ENCODE results near the gene LCN2. TPM values are rescaled to one million over a fixed set of nuclear protein-coding genes. Genes with fewer than 3 reads are reported as not detected.

LCN2 gene
- total RNA-seq, 4 donors from 2014 or later, result 36.2 to 931 (median 809) TPM

DNA sequence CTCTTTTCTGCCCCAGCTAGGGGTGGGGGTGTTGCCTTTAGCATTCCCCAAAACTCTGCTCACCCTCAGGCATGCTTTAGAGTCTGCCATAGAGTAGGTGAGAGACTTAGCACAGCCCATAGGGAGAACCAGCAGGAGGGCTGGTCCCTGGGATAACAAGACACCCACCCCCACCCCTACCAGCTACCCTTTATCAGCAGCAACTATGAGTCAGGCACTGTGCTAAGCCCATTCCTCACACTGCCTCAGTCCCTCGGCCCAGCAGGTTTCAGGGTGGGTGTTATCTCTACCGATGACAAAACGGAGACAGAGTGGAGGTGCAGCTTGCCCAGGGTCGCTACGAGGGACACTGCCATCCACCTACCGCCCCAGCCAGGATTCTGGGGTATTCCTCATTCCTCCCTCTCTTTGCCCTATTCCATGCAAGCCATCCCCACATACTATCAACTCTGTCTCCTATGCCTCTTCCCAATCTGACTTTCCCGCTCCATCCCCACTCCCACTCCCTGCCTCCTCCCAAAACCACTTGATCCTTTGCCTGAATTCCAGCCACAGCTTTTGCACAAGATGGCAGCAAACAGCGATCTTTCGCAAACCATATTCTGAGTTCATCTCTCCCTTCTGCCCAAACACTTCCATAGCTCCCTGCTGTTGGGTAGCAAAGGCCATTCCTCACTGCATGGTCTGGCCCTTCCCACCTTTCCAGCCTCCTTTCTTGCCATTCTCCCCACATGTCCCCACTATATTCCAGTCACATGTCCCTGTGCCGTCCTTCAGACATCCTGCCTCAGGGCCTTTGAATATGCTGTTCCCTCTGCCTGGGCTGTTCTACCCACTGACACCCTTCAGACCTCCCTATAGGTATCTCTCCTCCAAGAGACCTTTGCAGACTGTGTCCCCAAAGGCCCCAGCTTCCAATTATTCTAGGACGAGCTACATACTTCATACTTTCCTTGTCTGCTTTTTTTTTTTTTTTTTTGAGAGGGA, 37.0 kb downstream of the LCN2 start:
- Histone ChIP-seq H3K9me3 (no peaks in the 10 kb centered on the region), H3K4me3 (no peak overlapping the region), H3K4me1 (peaks cover 10 to 31% (median 18%) of the 10 kb centered on the region in 3 donors), H3K27ac (no peak overlapping the region), H3K36me3 (peaks cover 0 to 83% (median 13%) of the 10 kb centered on the region in 3 donors), H3K27me3 (no peaks in the 10 kb centered on the region)
- intact Hi-C loops (cut with DNase I), result no loop called here
- 94 to 98% methylated on average over 11 of the region's 11 CpGs for WGBS, 2 donors
- no peak for DNase-seq
- TF ChIP-seq, protein P1, sequence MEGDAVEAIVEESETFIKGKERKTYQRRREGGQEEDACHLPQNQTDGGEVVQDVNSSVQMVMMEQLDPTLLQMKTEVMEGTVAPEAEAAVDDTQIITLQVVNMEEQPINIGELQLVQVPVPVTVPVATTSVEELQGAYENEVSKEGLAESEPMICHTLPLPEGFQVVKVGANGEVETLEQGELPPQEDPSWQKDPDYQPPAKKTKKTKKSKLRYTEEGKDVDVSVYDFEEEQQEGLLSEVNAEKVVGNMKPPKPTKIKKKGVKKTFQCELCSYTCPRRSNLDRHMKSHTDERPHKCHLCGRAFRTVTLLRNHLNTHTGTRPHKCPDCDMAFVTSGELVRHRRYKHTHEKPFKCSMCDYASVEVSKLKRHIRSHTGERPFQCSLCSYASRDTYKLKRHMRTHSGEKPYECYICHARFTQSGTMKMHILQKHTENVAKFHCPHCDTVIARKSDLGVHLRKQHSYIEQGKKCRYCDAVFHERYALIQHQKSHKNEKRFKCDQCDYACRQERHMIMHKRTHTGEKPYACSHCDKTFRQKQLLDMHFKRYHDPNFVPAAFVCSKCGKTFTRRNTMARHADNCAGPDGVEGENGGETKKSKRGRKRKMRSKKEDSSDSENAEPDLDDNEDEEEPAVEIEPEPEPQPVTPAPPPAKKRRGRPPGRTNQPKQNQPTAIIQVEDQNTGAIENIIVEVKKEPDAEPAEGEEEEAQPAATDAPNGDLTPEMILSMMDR (IDR thresholded peaks at IDR 0.05), result no peak
- TF ChIP-seq POLR2A (IDR thresholded peaks at IDR 0.05), result no peak

DNA sequence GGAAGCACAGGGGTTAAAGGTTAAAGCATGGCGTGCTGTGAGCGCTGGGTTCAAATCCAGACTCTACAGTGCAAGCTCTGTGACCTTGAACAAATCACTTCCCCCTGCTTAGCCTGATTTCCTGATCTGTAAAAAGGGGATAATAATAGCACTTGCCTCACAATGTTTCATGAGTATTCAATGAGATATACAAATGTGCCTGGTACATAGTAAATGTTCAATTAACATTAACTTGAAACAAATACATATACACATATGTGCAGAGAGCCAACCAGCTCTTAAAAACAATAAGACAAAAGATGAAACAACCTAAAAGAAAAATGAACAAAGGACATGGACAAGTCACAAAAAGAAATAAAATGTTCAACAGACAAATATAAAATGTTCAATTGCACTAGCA, 38.1 kb downstream of the LCN2 start:
- Histone ChIP-seq H3K4me1 (peaks cover 10 to 37% (median 25%) of the 10 kb centered on the region in 3 donors), H3K9me3 (no peaks in the 10 kb centered on the region), H3K4me3 (no peak overlapping the region), H3K27ac (no peak overlapping the region), H3K27me3 (no peaks in the 10 kb centered on the region), H3K36me3 (peaks cover 0 to 80% (median 13%) of the 10 kb centered on the region in 3 donors)
- no peak for DNase-seq
- intact Hi-C loops (cut with DNase I), result no loop called here
- TF ChIP-seq POLR2A (IDR thresholded peaks at IDR 0.05), result no peak
- 95 to 96% methylated on average over 2 of the region's 2 CpGs for WGBS, 2 donors

DNA sequence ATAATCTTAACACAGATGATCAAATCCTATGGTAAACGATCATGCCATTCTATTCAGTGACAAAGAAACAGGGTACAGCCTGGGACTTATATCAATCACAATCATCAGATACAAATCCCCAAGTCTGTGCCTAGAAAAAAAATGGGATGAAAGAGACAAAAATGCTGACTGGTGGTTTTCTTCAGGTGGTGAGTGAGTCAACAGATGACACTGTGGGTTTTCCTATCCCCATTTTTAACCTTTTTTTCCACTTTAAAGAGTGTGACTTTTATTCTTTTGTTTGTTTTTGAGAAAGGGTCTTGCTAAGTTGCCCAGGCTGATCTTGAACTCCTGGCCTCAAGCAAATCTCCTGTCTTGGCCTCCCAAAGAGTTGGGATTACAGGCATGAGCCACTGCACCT, 39.0 kb downstream of the LCN2 start:
- TF ChIP-seq, protein P1 (IDR thresholded peaks at IDR 0.05), result no peak
- TF ChIP-seq POLR2A (IDR thresholded peaks at IDR 0.05), result no peak
- Histone ChIP-seq H3K9me3 (no peaks in the 10 kb centered on the region), H3K4me1 (peaks cover 10 to 37% (median 20%) of the 10 kb centered on the region in 3 donors), H3K36me3 (peaks cover 0 to 72% (median 13%) of the 10 kb centered on the region in 3 donors), H3K4me3 (no peak overlapping the region), H3K27me3 (no peaks in the 10 kb centered on the region), H3K27ac (no peak overlapping the region)
- intact Hi-C loops (cut with DNase I), result no loop called here
- no peak for DNase-seq
- WGBS, 2 donors, result 44 to 47% methylated on average over 1 of the region's 1 CpG

DNA sequence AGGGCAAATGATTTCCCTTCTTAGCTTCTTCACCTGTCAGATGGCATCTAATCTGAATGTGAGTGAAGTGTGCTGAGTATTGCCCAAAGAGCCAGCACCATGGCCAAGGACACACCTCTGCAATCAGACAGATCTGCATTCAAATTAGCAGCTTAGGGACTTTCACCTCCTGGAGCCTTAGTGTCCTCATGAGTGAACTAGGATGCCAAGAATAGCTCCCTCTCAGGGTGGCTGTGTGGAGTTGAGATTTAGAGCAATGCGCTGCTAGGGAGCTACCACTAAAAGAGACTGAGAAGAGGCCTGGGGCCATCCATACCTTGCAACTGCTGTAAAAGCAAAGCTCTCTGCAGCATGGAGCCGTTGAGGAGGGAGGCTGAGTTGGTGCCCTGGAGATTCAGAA, 40.8 kb downstream of the LCN2 start:
- Histone ChIP-seq H3K9me3 (no peaks in the 10 kb centered on the region), H3K36me3 (peaks cover 0 to 53% (median 8%) of the 10 kb centered on the region in 3 donors), H3K4me1 (peaks cover 10 to 34% (median 18%) of the 10 kb centered on the region in 3 donors), H3K27me3 (no peaks in the 10 kb centered on the region), H3K4me3 (peak overlapping the region in 1 of 4 donors; percentile 70), H3K27ac (no peak overlapping the region)
- intact Hi-C loops (cut with DNase I), result no loop called here
- DNase-seq, result no peak
- no peak for TF ChIP-seq POLR2A (IDR thresholded peaks at IDR 0.05)
- TF ChIP-seq, protein P1 (IDR thresholded peaks at IDR 0.05), result no peak
- 70 to 75% methylated on average over 2 of the region's 2 CpGs for WGBS, 2 donors

DNA sequence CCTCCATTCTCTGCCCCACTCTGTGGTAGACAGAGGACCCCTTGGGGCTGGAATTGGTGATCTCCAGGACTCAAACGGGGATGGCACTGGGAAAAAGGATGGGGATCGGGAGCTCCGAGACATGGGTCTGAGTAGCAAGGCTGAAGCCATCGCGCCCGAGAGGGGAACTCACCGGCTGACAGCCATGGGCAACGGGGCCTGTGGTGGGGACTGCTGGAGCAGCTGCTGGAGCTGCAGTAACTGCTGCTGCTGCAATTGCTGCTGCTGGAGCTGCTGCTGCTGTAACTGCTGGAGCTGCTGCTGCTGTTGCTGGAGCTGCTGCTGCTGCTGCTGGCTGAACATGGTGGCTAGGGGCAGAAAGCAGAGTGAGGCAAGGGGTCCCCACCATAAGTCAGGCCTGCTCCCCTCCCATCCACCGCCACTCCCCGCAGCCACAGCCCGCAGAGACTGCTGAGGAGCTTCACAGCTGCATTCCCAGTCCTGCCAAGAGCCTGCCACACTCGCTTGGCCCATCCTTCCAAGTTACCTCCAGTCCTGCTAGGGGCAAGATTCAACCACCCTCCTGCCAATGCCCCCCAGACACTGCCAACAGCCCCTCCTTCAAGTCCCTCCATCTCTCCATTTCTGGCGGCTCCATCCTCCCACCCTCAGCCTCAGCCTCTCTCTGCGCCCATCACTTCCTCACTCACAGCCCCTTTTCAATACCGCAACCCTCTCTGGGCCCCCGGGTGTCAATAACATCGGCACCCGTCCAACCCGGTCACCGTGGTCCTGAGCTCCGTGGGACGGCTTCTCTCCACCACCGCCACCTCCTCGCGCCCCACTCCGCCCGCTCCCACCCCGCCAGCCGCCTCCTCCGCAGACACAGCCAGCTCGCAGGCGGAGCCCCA, 41.5 kb downstream of the LCN2 start:
- Histone ChIP-seq H3K36me3 (peaks cover 0 to 46% (median 7%) of the 10 kb centered on the region in 3 donors), H3K4me1 (peaks cover 10 to 34% (median 18%) of the 10 kb centered on the region in 3 donors), H3K27me3 (no peaks in the 10 kb centered on the region), H3K27ac (peak overlapping the region; percentile 90 to 96 (median 93)), H3K9me3 (no peaks in the 10 kb centered on the region), H3K4me3 (peak overlapping the region; percentile 70 to 98 (median 86))
- no peak for DNase-seq
- 2 to 22% methylated on average over 12 to 22 of the region's 32 CpGs for WGBS, 2 donors
- intact Hi-C loops (cut with DNase I), result no loop called here
- no peak for TF ChIP-seq POLR2A (IDR thresholded peaks at IDR 0.05)
- TF ChIP-seq, protein P1 (IDR thresholded peaks at IDR 0.05), result no peak
